HUES6 (cell line): ENCODE measurements around the gene PSMD8.

Experiments
- H3K27ac ChIP-seq: 2 replicates; pipeline ENCODE4 v1.7.0; 2013; ENCODE audit warnings: low read depth, mild to moderate bottlenecking, low read length, inconsistent platforms
- H3K27me3 ChIP-seq: 2 replicates; pipeline ENCODE4 v1.6.1; 2013; ENCODE audit warnings: low read length; ENCODE audit not compliant: control insufficient read depth, insufficient read depth
- H3K36me3 ChIP-seq: 2 replicates; pipeline ENCODE4 v1.6.1; 2013; ENCODE audit warnings: low read length; ENCODE audit not compliant: control insufficient read depth, insufficient read depth
- H3K4me1 ChIP-seq: 2 replicates; pipeline ENCODE4 v1.6.1; 2013; ENCODE audit warnings: low read length; ENCODE audit not compliant: control insufficient read depth, insufficient read depth
- H3K4me3 ChIP-seq: 2 replicates; pipeline ENCODE4 v1.5.1; 2013; ENCODE audit warnings: low read depth, low read length
- H3K9ac ChIP-seq: one replicate; pipeline ENCODE4 v1.6.1; 2013; ENCODE audit warnings: mild to moderate bottlenecking, low read length
- H3K9me3 ChIP-seq: 2 replicates; pipeline ENCODE4 v1.6.1; 2013; ENCODE audit warnings: low read depth, low read length; ENCODE audit not compliant: control insufficient read depth, insufficient read depth

PSMD8 gene

GRCh38 chr19:38387550-38388348 lies 13.4 kb downstream of the PSMD8 start, which contains the start of gene GGN:
Gene GGN, minus strand, starts transcription at chr19:38388034. Its CDS starts 773 bp downstream, at chr19:38387261.
- Histone ChIP-seq H3K9me3 (no peaks in the 10 kb centered on the region), H3K4me1 (peaks cover 25% of the 10 kb centered on the region), H3K27me3 (peaks cover 12% of the 10 kb centered on the region; the same call in 1 of the 2 replicates), H3K36me3 (peaks cover 26% of the 10 kb centered on the region), H3K27ac (peak within 1 kb of the TSS; percentile 51), H3K9ac (peak within 1 kb of the TSS; percentile 81), H3K4me3 (peak within 1 kb of the TSS; percentile 97)

DNA sequence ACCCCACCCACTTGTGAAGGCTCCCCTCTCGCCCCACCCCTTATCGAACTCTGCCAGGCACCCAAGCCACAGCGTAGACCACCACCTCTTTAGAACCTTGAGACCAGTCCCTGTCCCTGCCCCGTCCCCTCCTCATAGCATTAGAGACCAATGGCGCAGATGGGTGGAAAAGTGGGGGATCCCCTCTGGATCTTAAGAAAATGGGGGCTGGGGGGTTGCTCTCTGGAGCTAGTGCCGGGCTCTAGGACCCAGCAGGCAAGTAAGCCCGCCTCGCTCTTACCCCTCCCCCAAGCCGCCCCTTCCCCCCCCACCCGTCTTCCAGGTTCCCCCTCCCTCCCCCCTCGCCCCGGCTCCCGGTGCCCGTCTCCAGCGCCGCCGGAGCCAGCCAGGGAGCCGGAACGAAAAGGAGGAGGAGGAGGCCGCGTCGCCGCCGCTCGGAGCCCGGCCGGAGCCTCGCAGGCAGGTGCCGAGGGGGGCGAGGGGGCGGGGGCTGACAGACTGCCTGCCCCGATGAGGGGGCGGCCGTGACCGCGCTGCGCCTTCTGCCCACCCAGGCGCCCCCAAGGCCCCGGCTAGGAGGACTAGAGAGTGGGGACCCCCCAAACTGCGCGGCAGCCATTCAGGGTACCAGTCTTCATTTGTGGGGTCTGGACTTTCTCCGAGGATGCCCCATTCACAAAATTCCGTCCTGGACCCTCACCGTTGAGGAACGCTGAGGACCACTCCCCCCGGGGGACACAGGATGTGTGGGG lies 14.2 kb downstream of the PSMD8 start, which contains the start of gene SPRED3:
SPRED3 (plus strand) TSS at position 349 of the 752 bp plus-strand sequence. CDS start 1,606 bp downstream, outside the sequence.
- Histone ChIP-seq H3K9ac (peak within 1 kb of the TSS; percentile 81), H3K27ac (peak within 1 kb of the TSS; percentile 51), H3K27me3 (peaks cover 12% of the 10 kb centered on the region; the same call in 1 of the 2 replicates), H3K9me3 (no peaks in the 10 kb centered on the region), H3K4me3 (peak within 1 kb of the TSS; percentile 97), H3K36me3 (peaks cover 21% of the 10 kb centered on the region), H3K4me1 (peaks cover 25% of the 10 kb centered on the region)

GRCh38 chr19:38389101-38389925 lies 14.9 kb downstream of the PSMD8 start:
- H3K4me1 ChIP-seq: peaks cover 30% of the 10 kb centered on the region
- peak overlapping the region; percentile 51; the same call in 1 of the 2 replicates for H3K27ac ChIP-seq
- peak overlapping the region; percentile 97 for H3K4me3 ChIP-seq
- H3K36me3 ChIP-seq: peaks cover 18% of the 10 kb centered on the region
- H3K9me3 ChIP-seq: no peaks in the 10 kb centered on the region
- H3K9ac ChIP-seq: peak overlapping the region; percentile 81
- H3K27me3 ChIP-seq: peaks cover 12% of the 10 kb centered on the region; the same call in 1 of the 2 replicates

- peaks cover 18% of the 10 kb centered on the region for H3K36me3 ChIP-seq
- peaks cover 36% of the 10 kb centered on the region for H3K4me1 ChIP-seq
- H3K9me3 ChIP-seq: no peaks in the 10 kb centered on the region
- no peak overlapping the region for H3K27ac ChIP-seq
- H3K27me3 ChIP-seq: peaks cover 18% of the 10 kb centered on the region
- H3K4me3 ChIP-seq: peak overlapping the region; percentile 97
- peak overlapping the region; percentile 34 for H3K9ac ChIP-seq
Measured at GRCh38 chr19:38389957-38390924, 15.9 kb downstream of the PSMD8 start.

DNA sequence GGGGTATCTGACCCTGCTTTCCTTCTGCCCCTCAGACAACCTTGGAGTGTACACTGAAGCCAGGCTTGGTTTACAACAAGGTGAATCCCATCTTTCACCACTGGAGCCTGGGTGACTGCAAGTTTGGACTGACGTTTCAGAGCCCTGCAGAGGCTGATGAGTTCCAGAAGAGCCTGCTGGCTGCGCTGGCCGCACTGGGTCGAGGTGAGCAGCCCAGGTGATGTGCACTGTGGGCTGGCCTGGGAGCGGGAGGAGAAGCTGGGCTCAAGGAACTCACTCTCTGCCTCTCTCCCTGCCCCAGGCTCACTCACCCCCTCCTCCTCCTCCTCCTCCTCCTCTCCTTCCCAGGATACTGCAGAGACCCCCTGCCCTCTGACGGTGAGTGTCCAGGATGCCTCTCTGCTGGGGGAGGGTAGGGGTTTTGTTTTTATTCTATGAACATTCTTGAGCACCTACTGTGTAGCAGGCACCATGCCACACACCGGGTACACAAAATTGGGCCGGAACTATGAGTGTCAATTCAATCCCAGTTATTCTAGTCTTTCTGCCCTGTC lies 17.6 kb downstream of the PSMD8 start:
- no peak overlapping the region for H3K4me3 ChIP-seq
- peaks cover 18% of the 10 kb centered on the region for H3K36me3 ChIP-seq
- H3K4me1 ChIP-seq: peaks cover 29% of the 10 kb centered on the region
- no peak overlapping the region for H3K9ac ChIP-seq
- H3K27me3 ChIP-seq: peaks cover 25% of the 10 kb centered on the region
- H3K27ac ChIP-seq: no peak overlapping the region
- H3K9me3 ChIP-seq: no peaks in the 10 kb centered on the region

DNA sequence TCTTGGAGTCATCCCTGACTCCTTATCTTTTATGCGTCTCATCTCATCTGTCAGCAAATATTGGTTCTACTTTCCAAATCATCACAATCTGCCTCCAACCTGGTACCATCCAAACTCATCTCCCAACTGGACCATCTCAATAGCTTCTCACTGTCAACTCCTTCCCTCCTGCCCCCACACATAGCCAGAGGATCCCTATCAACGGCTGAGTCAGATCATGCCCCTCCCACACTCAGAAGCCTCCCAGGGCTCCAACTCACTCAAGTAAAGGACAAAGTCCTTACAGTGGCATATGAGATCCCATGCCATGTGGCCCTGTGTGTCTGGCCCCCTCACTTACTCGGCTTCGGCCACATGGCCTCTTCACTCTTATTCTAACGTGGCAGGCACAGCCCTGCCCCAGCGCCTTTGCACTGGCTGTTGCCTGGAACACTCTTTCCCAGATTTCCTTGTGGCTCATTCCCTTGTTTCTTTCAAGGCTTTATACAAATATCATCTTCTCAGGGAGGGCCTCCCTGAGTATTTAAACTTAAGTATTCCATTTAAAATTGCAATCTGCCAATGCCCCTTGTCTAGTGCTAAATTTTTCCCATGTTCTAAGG lies 18.4 kb downstream of the PSMD8 start:
- H3K9me3 ChIP-seq: no peaks in the 10 kb centered on the region
- no peak overlapping the region for H3K9ac ChIP-seq
- peaks cover 29% of the 10 kb centered on the region for H3K4me1 ChIP-seq
- H3K4me3 ChIP-seq: no peak overlapping the region
- H3K27ac ChIP-seq: no peak overlapping the region
- H3K36me3 ChIP-seq: peaks cover 18% of the 10 kb centered on the region
- H3K27me3 ChIP-seq: peaks cover 32% of the 10 kb centered on the region

GRCh38 chr19:38394488-38394887 lies 20.1 kb downstream of the PSMD8 start:
- no peaks in the 10 kb centered on the region for H3K9me3 ChIP-seq
- no peak overlapping the region for H3K27ac ChIP-seq
- peaks cover 18% of the 10 kb centered on the region for H3K36me3 ChIP-seq
- peaks cover 29% of the 10 kb centered on the region for H3K4me1 ChIP-seq
- peaks cover 49% of the 10 kb centered on the region for H3K27me3 ChIP-seq
- H3K9ac ChIP-seq: no peak overlapping the region
- peak overlapping the region; percentile 56 for H3K4me3 ChIP-seq

DNA sequence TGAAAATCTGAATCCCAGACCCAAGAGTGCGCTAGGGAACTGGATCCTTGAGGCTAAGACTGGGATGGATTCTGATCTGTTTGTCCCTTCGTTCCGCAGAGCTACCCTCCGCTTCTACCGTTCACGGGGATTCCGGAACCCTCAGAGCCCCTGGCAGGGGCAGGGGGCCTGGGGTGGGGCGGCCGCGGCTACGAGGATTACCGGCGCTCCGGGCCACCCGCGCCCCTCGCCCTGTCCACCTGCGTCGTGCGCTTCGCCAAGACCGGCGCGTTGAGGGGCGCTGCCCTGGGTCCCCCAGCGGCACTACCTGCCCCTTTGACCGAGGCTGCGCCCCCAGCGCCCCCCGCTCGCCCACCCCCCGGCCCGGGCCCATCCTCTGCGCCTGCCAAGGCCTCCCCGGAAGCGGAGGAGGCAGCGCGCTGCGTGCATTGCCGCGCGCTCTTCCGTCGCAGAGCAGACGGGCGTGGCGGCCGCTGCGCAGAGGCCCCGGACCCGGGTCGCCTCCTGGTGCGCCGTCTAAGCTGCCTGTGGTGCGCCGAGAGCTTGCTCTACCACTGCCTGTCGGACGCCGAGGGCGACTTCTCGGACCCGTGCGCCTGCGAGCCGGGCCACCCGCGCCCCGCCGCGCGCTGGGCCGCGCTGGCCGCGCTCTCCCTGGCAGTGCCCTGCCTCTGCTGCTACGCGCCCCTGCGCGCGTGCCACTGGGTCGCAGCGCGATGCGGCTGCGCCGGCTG lies 21.2 kb downstream of the PSMD8 start:
- Histone ChIP-seq H3K27ac (no peak overlapping the region), H3K27me3 (peaks cover 58% of the 10 kb centered on the region), H3K9ac (no peak overlapping the region), H3K36me3 (peaks cover 18% of the 10 kb centered on the region), H3K4me3 (peak overlapping the region; percentile 56), H3K4me1 (peaks cover 23% of the 10 kb centered on the region), H3K9me3 (no peaks in the 10 kb centered on the region)

DNA sequence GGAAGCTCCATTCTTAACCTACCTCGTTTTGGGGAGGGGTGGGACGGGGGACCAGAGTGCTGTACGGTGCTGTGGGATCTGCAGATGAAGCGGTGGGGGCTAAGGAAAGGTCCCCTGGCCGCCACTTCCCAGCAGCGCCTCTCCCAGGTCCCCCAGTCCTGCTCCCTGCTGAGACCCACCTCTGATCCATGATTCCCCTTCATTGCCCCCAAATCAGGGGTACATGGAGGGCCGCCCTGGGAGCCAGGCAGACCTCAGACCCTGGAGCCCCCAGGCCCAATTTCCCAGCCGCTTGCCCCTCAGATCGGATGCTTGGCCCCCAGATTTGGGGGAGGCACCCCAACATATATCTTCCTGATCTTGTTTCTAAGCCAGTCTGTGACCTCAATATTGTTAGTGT lies 24.7 kb downstream of the PSMD8 start:
- Histone ChIP-seq H3K4me3 (no peak overlapping the region), H3K9ac (no peak overlapping the region), H3K36me3 (no peaks in the 10 kb centered on the region), H3K27me3 (peaks cover 79% of the 10 kb centered on the region), H3K27ac (no peak overlapping the region), H3K4me1 (peaks cover 12% of the 10 kb centered on the region), H3K9me3 (no peaks in the 10 kb centered on the region)
